Sigmoid colon (tissue), 7 donors: ENCODE results near the gene FLCN. TPM values are rescaled to one million over a fixed set of nuclear protein-coding genes. Genes with fewer than 3 reads are reported as not detected.

ENCODE experiments used
- DNase-seq: peaks from one replicate; pipeline ENCODE4 v3.0.0-alpha.2; 2019
- H3K27ac ChIP-seq, 4 donors: fragments of 200-600 bp; sonication (generic); one replicate each; pipeline ENCODE4 v1.5.1; 2016 to 2019; ENCODE audit warnings: mild to moderate bottlenecking in 1 of 4
- H3K27me3 ChIP-seq, 3 donors: fragments of 200-600 bp; sonication (generic); one replicate each; pipeline ENCODE4 v1.5.1; 2019; ENCODE audit warnings: mild to moderate bottlenecking in 1 of 3
- H3K36me3 ChIP-seq, 4 donors: fragments of 200-600 bp; sonication (generic); one replicate each; pipeline ENCODE4 v1.5.1; 2016 to 2019
- H3K4me1 ChIP-seq, 4 donors: fragments of 200-600 bp; sonication (generic); one replicate each; pipeline ENCODE4 v1.5.1; 2017 to 2019
- H3K4me3 ChIP-seq, 4 donors: fragments of 200-600 bp; sonication (generic); one replicate each; pipeline ENCODE4 v1.5.1; 2017 to 2019; ENCODE audit warnings: mild to moderate bottlenecking in 2 of 4, moderate library complexity in 1 of 4
- H3K9me3 ChIP-seq, 4 donors: fragments of 200-600 bp in 3 of 4; sonication (generic) in 3 of 4; one replicate each; pipeline versions ENCODE4 v1.5.1 to v1.6.1; 2013 to 2019
- CTCF ChIP-seq, 4 experiments: fragments of 450-650 bp in 3 of 4; fragments of 200-600 bp in 1 of 4; IDR thresholded peaks; one replicate each; pipeline ENCODE4 v1.5.1; 2016 to 2019; ENCODE audit warnings: antibody characterized with exemption in 4 of 4, mild to moderate bottlenecking in 3 of 4, moderate library complexity in 2 of 4
- EP300 ChIP-seq, 4 donors: sonication (generic); formaldehyde crosslinking; IDR thresholded peaks; one replicate each; pipeline ENCODE4 v1.6.1; 2017; ENCODE audit warnings: antibody characterized with exemption in 4 of 4
- POLR2A ChIP-seq, 2 donors: fragments of 450-650 bp; IDR thresholded peaks; one replicate each; pipeline ENCODE4 v1.6.1; 2016; ENCODE audit warnings: antibody characterized with exemption in 2 of 2, mild to moderate bottlenecking in 2 of 2, moderate library complexity in 2 of 2
- POLR2AphosphoS5 ChIP-seq, 4 donors: sonication (generic); formaldehyde crosslinking; IDR thresholded peaks; one replicate each; pipeline ENCODE4 v1.6.1; 2017; ENCODE audit warnings: antibody characterized with exemption in 4 of 4
- WGBS, 2 donors: extraction: QIAGEN DNeasy Blood & Tissue Kit; methylation state at CpG; one replicate each; pipeline ENCODE4 v1.1.7; 2013; 5-methylcytosine and 5-hydroxymethylcytosine counted together
- intact Hi-C: fragments of 100-400 bp; cut with DNase I; formaldehyde crosslinking; loops from one replicate; pipeline ENCODE4 v1.15.1; 2023
- polyA plus RNA-seq, 3 donors: library from polyadenylated mRNA; stranded (reverse); fragments of 200-250 nt; gene quantifications; one replicate each; pipeline ENCODE4 v1.2.3, GENCODE V29; 2013
- total RNA-seq, 4 donors: library from RNA; depleted of rRNA; stranded (reverse); fragments of >200 nt; gene quantifications; one replicate each; pipeline ENCODE4 v1.1.0, GENCODE V29; 2016
- donor health status: healthy with polysubstance abuse.
- donor health status: Bipolar disorder and iron deficiency.
- donor health status: healthy.

Gene FLCN
- total and polyA plus RNA-seq, 7 donors, result 10.8 to 122 (median 41.5) TPM

GRCh38 chr17:17236295-17237025 is 508 bp downstream of the FLCN start:
- Histone ChIP-seq H3K27ac (peak overlapping the region; percentile 94 to 98 (median 94)), H3K4me1 (peaks cover 0 to 36% (median 29%) of the 10 kb centered on the region in 4 donors), H3K27me3 (no peaks in the 10 kb centered on the region), H3K36me3 (peaks cover 0 to 15% (median 12%) of the 10 kb centered on the region in 4 donors), H3K4me3 (peak overlapping the region; percentile 95 to 100 (median 100)), H3K9me3 (no peaks in the 10 kb centered on the region)
- DNase-seq, result no peak
- 1 to 2% methylated on average over 31 of the region's 31 CpGs for WGBS, 2 donors
- TF ChIP-seq EP300 (IDR thresholded peaks at IDR 0.05) (no peak), POLR2AphosphoS5 (IDR thresholded peaks at IDR 0.05) (no peak), CTCF (IDR thresholded peaks at IDR 0.05) (peak in 1 of 4 experiments; percentile 14)
- intact Hi-C loops, result loop anchor here (1.0 to 5.0 kb wide), 5 partner anchors 30 to 234 kb away; partner anchors contain the start of genes COPS3 and PLD6

DNA sequence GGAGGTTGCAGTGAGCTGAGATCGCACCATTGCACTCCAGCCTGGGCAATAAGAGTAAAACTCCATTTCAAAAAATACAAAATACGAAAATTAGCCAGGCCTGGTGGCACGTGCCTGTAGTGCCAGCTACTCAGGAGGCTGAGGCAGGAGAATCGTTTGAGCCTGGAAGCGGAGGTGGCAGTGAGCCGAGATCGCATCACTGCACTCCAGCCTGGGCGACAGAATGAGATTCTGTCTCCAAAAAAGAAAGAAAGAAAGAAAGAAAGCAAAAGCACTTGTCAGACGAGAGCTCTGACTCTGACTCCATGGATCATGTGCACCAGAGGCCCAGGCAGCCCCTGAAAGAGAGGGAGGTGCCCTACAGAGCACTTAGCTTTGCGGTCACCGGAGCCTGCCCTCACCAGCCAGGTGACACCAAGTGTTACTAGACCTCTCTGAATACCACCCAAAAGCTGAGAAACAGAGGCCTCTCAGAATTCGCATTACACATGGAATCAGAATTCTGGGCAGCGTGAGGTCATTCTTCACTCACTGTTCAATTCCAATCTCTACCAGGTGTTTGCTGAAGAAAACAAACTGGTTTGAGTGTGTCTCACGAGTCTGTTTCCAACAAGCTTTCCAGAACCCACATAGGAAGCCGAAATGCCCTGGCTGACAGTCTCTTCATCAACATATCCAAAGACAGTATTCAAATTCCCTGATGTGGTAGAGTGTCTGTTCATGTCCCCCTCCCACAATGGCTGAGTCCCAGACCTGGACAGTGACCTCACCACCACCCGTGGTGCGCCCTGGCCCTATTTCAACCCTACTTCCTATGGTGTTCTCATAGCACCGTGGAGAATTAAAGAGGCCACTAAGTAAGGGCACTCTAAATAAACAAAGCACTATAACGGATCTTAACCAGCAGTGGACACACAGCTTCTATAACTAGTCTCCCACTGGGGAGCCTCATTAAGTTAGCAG is 1.5 kb downstream of the FLCN start:
- Histone ChIP-seq H3K4me3 (peak overlapping the region; percentile 95 to 100 (median 100)), H3K4me1 (peaks cover 0 to 36% (median 29%) of the 10 kb centered on the region in 4 donors), H3K9me3 (no peaks in the 10 kb centered on the region), H3K27ac (peak overlapping the region; percentile 94 to 98 (median 94)), H3K36me3 (peaks cover 0 to 25% (median 21%) of the 10 kb centered on the region in 4 donors), H3K27me3 (no peaks in the 10 kb centered on the region)
- 67 to 72% methylated on average over 19 of the region's 19 CpGs for WGBS, 2 donors
- TF ChIP-seq POLR2AphosphoS5 (IDR thresholded peaks at IDR 0.05) (no peak), EP300 (IDR thresholded peaks at IDR 0.05) (no peak), CTCF (IDR thresholded peaks at IDR 0.05) (no peak), POLR2A (IDR thresholded peaks at IDR 0.05) (no peak)
- intact Hi-C loops, result loop anchor here (1.0 to 5.0 kb wide), 5 partner anchors 29 to 233 kb away; partner anchors contain the start of genes COPS3 and PLD6
- DNase-seq, result no peak

GRCh38 chr17:17232303-17232621 is 4.7 kb downstream of the FLCN start:
- no peak overlapping the region for H3K4me3 ChIP-seq
- intact Hi-C loops, result no loop called here
- no peaks in the 10 kb centered on the region for H3K27me3 ChIP-seq
- 82 to 84% methylated on average over 11 of the region's 11 CpGs for WGBS, 2 donors
- H3K4me1 ChIP-seq, result peaks cover 0 to 28% (median 24%) of the 10 kb centered on the region in 4 donors
- H3K9me3 ChIP-seq, result no peaks in the 10 kb centered on the region
- peaks cover 7 to 55% (median 42%) of the 10 kb centered on the region in 4 donors for H3K36me3 ChIP-seq
- no peak for DNase-seq
- no peak overlapping the region for H3K27ac ChIP-seq
- TF ChIP-seq CTCF (IDR thresholded peaks at IDR 0.05), result no peak
- TF ChIP-seq EP300 (IDR thresholded peaks at IDR 0.05), result no peak
- no peak for TF ChIP-seq POLR2AphosphoS5 (IDR thresholded peaks at IDR 0.05)
- no peak for TF ChIP-seq POLR2A (IDR thresholded peaks at IDR 0.05)

- H3K9me3 ChIP-seq, result no peaks in the 10 kb centered on the region
- intact Hi-C loops, result no loop called here
- WGBS, 2 donors, result 71 to 85% methylated on average over 16 of the region's 16 CpGs
- no peak overlapping the region for H3K4me3 ChIP-seq
- H3K27me3 ChIP-seq, result no peaks in the 10 kb centered on the region
- DNase-seq, result peak; percentile 40
- peaks cover 12 to 60% (median 47%) of the 10 kb centered on the region in 4 donors for H3K36me3 ChIP-seq
- H3K27ac ChIP-seq, result no peak overlapping the region
- peaks cover 0 to 28% (median 24%) of the 10 kb centered on the region in 4 donors for H3K4me1 ChIP-seq
- TF ChIP-seq POLR2A (IDR thresholded peaks at IDR 0.05), result no peak
- TF ChIP-seq POLR2AphosphoS5 (IDR thresholded peaks at IDR 0.05), result no peak
- no peak for TF ChIP-seq CTCF (IDR thresholded peaks at IDR 0.05)
- TF ChIP-seq EP300 (IDR thresholded peaks at IDR 0.05), result no peak
These were observed 5.2 kb downstream of the FLCN start for GRCh38 chr17:17231621-17232302.
